Measurements from ENCODE around the gene SLC26A2. TPM values are rescaled to one million over a fixed set of nuclear protein-coding genes. Genes with fewer than 3 reads are reported as not detected.

SLC26A2 gene
- total RNA-seq, 1 donor from 2014 or later, result 18.9 TPM

DNA sequence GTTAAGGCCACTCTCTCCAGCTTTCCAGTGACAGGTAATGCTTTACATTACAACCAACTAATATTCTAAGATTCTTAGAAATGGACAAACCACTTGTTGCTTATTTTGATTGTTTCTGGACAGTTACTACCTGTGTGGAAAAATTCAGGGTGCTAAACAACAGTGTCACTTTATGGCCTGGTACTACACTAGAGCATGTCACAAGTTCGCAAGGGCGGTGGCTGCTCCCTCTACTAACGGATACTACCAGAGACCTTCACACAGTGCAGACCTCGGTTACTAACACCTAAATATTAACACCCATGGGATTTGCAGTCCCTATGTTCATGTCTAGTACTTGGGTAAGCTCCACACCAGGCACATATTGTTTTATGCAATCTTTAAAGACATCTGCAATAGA is 53.4 kb downstream of the SLC26A2 start:
- Histone ChIP-seq H3K27ac (no peak overlapping the region), H3K9me3 (no peaks in the 10 kb centered on the region), H3K4me3 (no peak overlapping the region), H3K36me3 (peaks cover 99% of the 10 kb centered on the region), H3K27me3 (no peaks in the 10 kb centered on the region), H3K4me1 (no peaks in the 10 kb centered on the region)
- ATAC-seq (no peak), DNase-seq (no peak)
- intact Hi-C loops (cut with DNase I), result no loop called here
- TF ChIP-seq, protein P1, sequence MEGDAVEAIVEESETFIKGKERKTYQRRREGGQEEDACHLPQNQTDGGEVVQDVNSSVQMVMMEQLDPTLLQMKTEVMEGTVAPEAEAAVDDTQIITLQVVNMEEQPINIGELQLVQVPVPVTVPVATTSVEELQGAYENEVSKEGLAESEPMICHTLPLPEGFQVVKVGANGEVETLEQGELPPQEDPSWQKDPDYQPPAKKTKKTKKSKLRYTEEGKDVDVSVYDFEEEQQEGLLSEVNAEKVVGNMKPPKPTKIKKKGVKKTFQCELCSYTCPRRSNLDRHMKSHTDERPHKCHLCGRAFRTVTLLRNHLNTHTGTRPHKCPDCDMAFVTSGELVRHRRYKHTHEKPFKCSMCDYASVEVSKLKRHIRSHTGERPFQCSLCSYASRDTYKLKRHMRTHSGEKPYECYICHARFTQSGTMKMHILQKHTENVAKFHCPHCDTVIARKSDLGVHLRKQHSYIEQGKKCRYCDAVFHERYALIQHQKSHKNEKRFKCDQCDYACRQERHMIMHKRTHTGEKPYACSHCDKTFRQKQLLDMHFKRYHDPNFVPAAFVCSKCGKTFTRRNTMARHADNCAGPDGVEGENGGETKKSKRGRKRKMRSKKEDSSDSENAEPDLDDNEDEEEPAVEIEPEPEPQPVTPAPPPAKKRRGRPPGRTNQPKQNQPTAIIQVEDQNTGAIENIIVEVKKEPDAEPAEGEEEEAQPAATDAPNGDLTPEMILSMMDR (IDR thresholded peaks at IDR 0.05), result no peak

GRCh38 chr5:150014456-150014855 is 53.9 kb downstream of the SLC26A2 start:
- ATAC-seq (no peak), DNase-seq (no peak)
- Histone ChIP-seq H3K4me3 (no peak overlapping the region), H3K27me3 (no peaks in the 10 kb centered on the region), H3K36me3 (peaks cover 99% of the 10 kb centered on the region), H3K27ac (no peak overlapping the region), H3K4me1 (no peaks in the 10 kb centered on the region), H3K9me3 (no peaks in the 10 kb centered on the region)
- TF ChIP-seq, protein P1 (IDR thresholded peaks at IDR 0.05), result no peak
- intact Hi-C loops (cut with DNase I), result no loop called here

DNA sequence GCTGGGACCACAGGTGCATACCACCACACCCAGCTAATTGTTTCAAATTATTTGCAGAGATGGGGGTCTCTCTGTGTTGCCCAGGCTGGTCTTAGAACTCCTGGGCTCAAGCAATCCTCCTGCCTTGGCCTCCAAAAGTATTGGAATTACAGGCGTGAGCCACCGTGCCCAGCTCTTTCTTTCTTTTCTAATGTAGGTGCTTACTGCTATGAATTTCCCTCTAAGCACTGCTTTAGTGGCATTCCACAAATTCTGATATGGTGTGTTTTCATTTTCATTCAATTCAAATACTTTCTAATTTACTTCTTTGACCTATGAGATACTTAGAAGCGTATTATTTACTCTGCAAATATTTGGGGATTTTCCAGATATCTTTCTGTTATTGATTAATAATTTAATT is 54.9 kb downstream of the SLC26A2 start:
- no peaks in the 10 kb centered on the region for H3K27me3 ChIP-seq
- intact Hi-C loops (cut with DNase I), result no loop called here
- H3K36me3 ChIP-seq, result peaks cover 99% of the 10 kb centered on the region
- H3K4me3 ChIP-seq, result no peak overlapping the region
- no peaks in the 10 kb centered on the region for H3K4me1 ChIP-seq
- no peak overlapping the region for H3K27ac ChIP-seq
- DNase-seq (no peak), ATAC-seq (no peak)
- no peaks in the 10 kb centered on the region for H3K9me3 ChIP-seq
- TF ChIP-seq, protein P1 (IDR thresholded peaks at IDR 0.05), result no peak

- peaks cover 99% of the 10 kb centered on the region for H3K36me3 ChIP-seq
- no peak for DNase-seq
- no peak overlapping the region for H3K27ac ChIP-seq
- intact Hi-C loops (cut with DNase I), result no loop called here
- TF ChIP-seq, protein P1 (IDR thresholded peaks at IDR 0.05), result no peak
- ATAC-seq, result no peak
- peaks cover 7% of the 10 kb centered on the region for H3K4me1 ChIP-seq
- no peaks in the 10 kb centered on the region for H3K27me3 ChIP-seq
- H3K9me3 ChIP-seq, result no peaks in the 10 kb centered on the region
- no peak overlapping the region for H3K4me3 ChIP-seq
These were observed 56.0 kb downstream of the SLC26A2 start for GRCh38 chr5:150016537-150016936.

- TF ChIP-seq, protein P1 (IDR thresholded peaks at IDR 0.05), result no peak
- no peak overlapping the region for H3K27ac ChIP-seq
These were observed 56.9 kb downstream of the SLC26A2 start for GRCh38 chr5:150017226-150018005.

More at GRCh38 chr5:150017226-150018005, 56.9 kb downstream of the SLC26A2 start:
- DNase-seq, result no peak
- Histone ChIP-seq H3K4me3 (no peak overlapping the region), H3K4me1 (peaks cover 7% of the 10 kb centered on the region), H3K36me3 (peaks cover 100% of the 10 kb centered on the region), H3K27me3 (no peaks in the 10 kb centered on the region), H3K9me3 (no peaks in the 10 kb centered on the region)
- intact Hi-C loops (cut with DNase I), result no loop called here
- ATAC-seq, result no peak

Data from upper lobe of right lung (tissue), 1 donor.